HEK293T (cell line): ENCODE data around the gene DNLZ.

Source experiments
- CTCF ChIA-PET: fragments of 350-600 bp; formaldehyde crosslinking; extraction: SDS; loops from one replicate; lab custom pipeline; 2021; ENCODE audit warnings: antibody characterized with exemption, inconsistent platforms; lab: Yijun Ruan, JAX
- POLR2A ChIA-PET: fragments of 350-600 bp; formaldehyde crosslinking; extraction: SDS; loops from one replicate; lab custom pipeline; 2020; ENCODE audit warnings: antibody characterized with exemption, inconsistent platforms; lab: Yijun Ruan, JAX
- DNase-seq: peaks from one replicate; pipeline ENCODE4 v3.0.0; 2012; ENCODE audit warnings: mixed read lengths; ENCODE audit errors: extremely low spot score
- ARNT ChIP-seq: fragments of 450-650 bp; IDR thresholded peaks from 2 replicates; pipeline ENCODE4 v1.6.1; 2017; ENCODE audit warnings: mild to moderate bottlenecking
- BHLHE40 ChIP-seq: fragments of 450-650 bp; IDR thresholded peaks from 2 replicates; pipeline ENCODE4 v1.6.1; 2016; ENCODE audit warnings: mild to moderate bottlenecking, moderate library complexity, borderline replicate concordance
- CTBP1 ChIP-seq: fragments of 450-650 bp; IDR thresholded peaks from 2 replicates; pipeline ENCODE4 v1.6.1; 2016; ENCODE audit warnings: borderline replicate concordance
- ELF4 ChIP-seq: fragments of 450-650 bp; IDR thresholded peaks from 2 replicates; pipeline ENCODE4 v1.6.1; 2017; ENCODE audit warnings: antibody characterized with exemption
- FOXA1 ChIP-seq: fragments of 450-650 bp; IDR thresholded peaks from 2 replicates; pipeline ENCODE4 v1.6.1; 2016; ENCODE audit warnings: mild to moderate bottlenecking
- FOXK2 ChIP-seq: fragments of 450-650 bp; IDR thresholded peaks from 2 replicates; pipeline ENCODE4 v1.6.1; 2016; ENCODE audit warnings: mild to moderate bottlenecking
- FOXM1 ChIP-seq: fragments of 450-650 bp; IDR thresholded peaks from 2 replicates; pipeline ENCODE4 v1.6.1; 2017; ENCODE audit warnings: mild to moderate bottlenecking, borderline replicate concordance
- HDGF ChIP-seq: fragments of 450-650 bp; IDR thresholded peaks from 2 replicates; pipeline ENCODE4 v1.6.1; 2017; ENCODE audit warnings: antibody characterized with exemption, borderline replicate concordance
- L3MBTL2 ChIP-seq: fragments of 450-650 bp; conservative IDR thresholded peaks from 2 replicates; pipeline ENCODE4 v1.6.1; 2016; ENCODE audit warnings: mild to moderate bottlenecking
- LEF1 ChIP-seq: fragments of 450-650 bp; IDR thresholded peaks from 2 replicates; pipeline ENCODE4 v1.6.1; 2017; ENCODE audit warnings: mild to moderate bottlenecking, borderline replicate concordance
- NFRKB ChIP-seq: fragments of 450-650 bp; IDR thresholded peaks from 2 replicates; pipeline ENCODE4 v1.6.1; 2016; ENCODE audit warnings: mild to moderate bottlenecking, moderate library complexity
- SP1 ChIP-seq: fragments of 450-650 bp; IDR thresholded peaks from 2 replicates; pipeline ENCODE4 v1.6.1; 2017
- SUZ12 ChIP-seq: fragments of 450-650 bp; IDR thresholded peaks from 2 replicates; pipeline ENCODE4 v1.6.1; 2016; ENCODE audit warnings: mild to moderate bottlenecking
- TARDBP ChIP-seq: fragments of 450-650 bp; IDR thresholded peaks from 2 replicates; pipeline ENCODE4 v1.6.1; 2016
- ZNF384 ChIP-seq: fragments of 450-650 bp; IDR thresholded peaks from 2 replicates; pipeline ENCODE4 v1.6.1; 2016
- TF ChIP-seq, protein P1 (sequence below): fragments of 450-650 bp; IDR thresholded peaks from 2 replicates; pipeline ENCODE4 v1.6.1; 2016

The DNLZ gene

DNA sequence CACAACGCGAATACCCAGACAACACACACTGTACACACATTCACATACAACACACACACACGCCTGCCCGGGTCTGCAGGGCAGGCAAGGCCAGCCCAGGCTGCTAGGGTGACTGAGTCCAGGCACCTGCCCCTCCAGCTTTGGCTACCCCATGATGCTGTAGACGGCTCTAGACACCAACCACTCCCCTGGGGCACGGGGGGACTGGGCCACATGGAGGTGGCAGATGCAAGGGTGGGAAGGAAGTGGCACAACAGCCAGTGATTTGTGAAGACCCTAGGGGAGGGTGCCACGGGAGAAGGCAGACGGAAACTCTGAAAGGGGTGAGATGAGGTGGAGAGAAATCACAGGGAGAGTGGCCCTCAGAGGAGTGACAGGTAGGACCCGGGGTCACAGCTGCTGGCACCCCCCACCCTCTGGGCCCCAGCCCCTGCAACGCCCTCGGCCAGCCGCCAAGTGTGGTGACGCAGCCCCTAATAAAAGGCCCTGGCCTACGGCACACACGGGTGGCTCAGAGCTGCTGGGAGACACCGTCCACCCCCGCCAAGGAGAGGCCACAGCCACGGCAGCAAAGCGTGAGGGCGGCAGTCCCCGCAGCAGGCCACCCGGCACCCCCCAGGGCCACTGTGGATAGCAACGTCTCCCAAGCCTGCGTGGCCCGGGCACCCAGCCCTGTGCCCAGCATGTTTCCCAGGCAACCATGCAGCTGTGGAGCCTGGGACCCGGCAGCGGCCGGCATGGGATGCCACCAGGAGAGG lies 53.1 kb downstream of the DNLZ start:
- CTCF ChIA-PET, result no interaction called here
- TF ChIP-seq BHLHE40 (no peak), SP1 (no peak), L3MBTL2 (no peak), FOXM1 (no peak), SUZ12 (no peak), LEF1 (no peak), TARDBP (no peak), FOXA1 (no peak), FOXK2 (no peak), NFRKB (no peak), CTBP1 (no peak), HDGF (no peak), ELF4 (no peak), ZNF384 (no peak), ARNT (no peak)
- TF ChIP-seq, protein P1, sequence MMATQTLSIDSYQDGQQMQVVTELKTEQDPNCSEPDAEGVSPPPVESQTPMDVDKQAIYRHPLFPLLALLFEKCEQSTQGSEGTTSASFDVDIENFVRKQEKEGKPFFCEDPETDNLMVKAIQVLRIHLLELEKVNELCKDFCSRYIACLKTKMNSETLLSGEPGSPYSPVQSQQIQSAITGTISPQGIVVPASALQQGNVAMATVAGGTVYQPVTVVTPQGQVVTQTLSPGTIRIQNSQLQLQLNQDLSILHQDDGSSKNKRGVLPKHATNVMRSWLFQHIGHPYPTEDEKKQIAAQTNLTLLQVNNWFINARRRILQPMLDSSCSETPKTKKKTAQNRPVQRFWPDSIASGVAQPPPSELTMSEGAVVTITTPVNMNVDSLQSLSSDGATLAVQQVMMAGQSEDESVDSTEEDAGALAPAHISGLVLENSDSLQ, result no peak
- POLR2A ChIA-PET, result no interaction called here
- DNase-seq, result no peak

DNA sequence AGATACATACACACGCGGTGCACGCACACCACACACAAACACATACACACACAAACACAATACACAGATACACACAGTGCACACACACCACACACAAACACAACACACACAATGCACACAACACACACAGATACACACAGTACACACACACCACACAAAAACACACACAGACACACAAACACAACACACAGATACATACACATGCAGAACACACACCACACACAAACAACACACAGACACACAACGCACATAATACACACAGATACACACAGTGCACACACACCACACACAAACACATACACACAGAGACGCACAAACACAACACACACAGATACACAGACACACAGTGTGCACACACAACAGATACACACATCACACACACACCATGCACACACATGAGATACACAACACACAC lies 53.7 kb downstream of the DNLZ start:
- POLR2A ChIA-PET, result no interaction called here
- DNase-seq, result no peak
- CTCF ChIA-PET, result no interaction called here
- TF ChIP-seq SUZ12, result no peak
- TF ChIP-seq FOXA1, result no peak
- no peak for TF ChIP-seq NFRKB
- TF ChIP-seq ELF4, result no peak
- no peak for TF ChIP-seq FOXM1
- no peak for TF ChIP-seq SP1
- 0 out of 2 replicates have a peak, but pooled peaks have one; percentile 27 for TF ChIP-seq CTBP1
